Measurements from ENCODE around the gene MAN1A2.
A peak's percentile ranks its signal among the peaks of the same experiment; 100 is the strongest.

Gene MAN1A2

DNA sequence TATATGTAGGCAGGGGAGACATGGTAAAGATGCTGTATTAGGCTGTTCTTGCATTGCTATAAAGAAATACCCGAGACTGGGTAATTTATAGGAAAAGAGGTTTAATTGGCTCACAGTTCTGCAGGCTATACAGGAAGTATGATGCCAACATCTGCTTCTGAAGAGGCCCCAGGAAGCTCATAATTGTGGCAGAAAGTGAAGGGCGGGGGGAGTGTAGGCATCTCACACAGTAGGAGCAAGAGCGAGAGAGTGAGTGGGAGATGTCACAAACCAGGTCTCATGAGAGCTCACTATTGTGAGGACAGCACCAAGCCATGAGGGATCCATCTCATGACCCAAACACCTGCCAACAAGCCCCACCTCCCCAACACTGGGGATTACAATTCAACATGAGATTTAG, 21.1 kb downstream of the MAN1A2 start:
- Histone ChIP-seq H3K27me3 (ENCODE audit: insufficient read depth, low read length) (no peaks in the 10 kb centered on the region), H3K27ac (ENCODE audit: low read depth, low read length) (no peak overlapping the region), H4K91ac (ENCODE audit: low read depth, low read length) (no peak overlapping the region), H3K4me3 (ENCODE audit: low read depth, low read length) (no peak overlapping the region), H3K79me2 (ENCODE audit: control insufficient read depth, insufficient read depth, low read length, poor library complexity) (peaks cover 1% of the 10 kb centered on the region), H2AFZ (ENCODE audit: insufficient read depth, low read length, poor library complexity) (no peak overlapping the region), H2BK120ac (ENCODE audit: insufficient read depth, low read length, poor library complexity) (no peak overlapping the region), H3K4me1 (ENCODE audit: control insufficient read depth in 1 of 2, insufficient read depth in 2 of 2, low read length in 2 of 2) (no peaks in the 10 kb centered on the region), H3K14ac (ENCODE audit: low read length) (no peak overlapping the region), H2BK5ac (ENCODE audit: low read depth, low read length, poor library complexity) (no peak overlapping the region), H3K9me3 (ENCODE audit: insufficient read depth, low read depth, low read length) (no peaks in the 10 kb centered on the region), H3K4ac (ENCODE audit: low read depth, low read length) (no peak overlapping the region), H3K9ac (ENCODE audit: low read length) (no peak overlapping the region), H2BK12ac (ENCODE audit: low read length) (no peak overlapping the region), H3K36me3 (ENCODE audit: control insufficient read depth in 1 of 2, insufficient read depth in 2 of 2, low read length in 2 of 2) (no peaks in the 10 kb centered on the region), H3K79me1 (ENCODE audit: low read length) (no peaks in the 10 kb centered on the region), H4K8ac (ENCODE audit: low read depth, low read length) (no peak overlapping the region), H3K4me2 (ENCODE audit: low read length) (no peak overlapping the region), H4K12ac (ENCODE audit: low read depth, low read length) (no peak overlapping the region), H2AK5ac (ENCODE audit: low read length) (no peak overlapping the region), H3K23ac (ENCODE audit: low read length) (no peak overlapping the region), H3K18ac (ENCODE audit: low read length) (no peak overlapping the region)
- no CpG with 5 or more reads among the region's 3 CpGs for WGBS (ENCODE audit: extremely low coverage, insufficient coverage, insufficient read length)
- DNase-seq, result no peak

DNA sequence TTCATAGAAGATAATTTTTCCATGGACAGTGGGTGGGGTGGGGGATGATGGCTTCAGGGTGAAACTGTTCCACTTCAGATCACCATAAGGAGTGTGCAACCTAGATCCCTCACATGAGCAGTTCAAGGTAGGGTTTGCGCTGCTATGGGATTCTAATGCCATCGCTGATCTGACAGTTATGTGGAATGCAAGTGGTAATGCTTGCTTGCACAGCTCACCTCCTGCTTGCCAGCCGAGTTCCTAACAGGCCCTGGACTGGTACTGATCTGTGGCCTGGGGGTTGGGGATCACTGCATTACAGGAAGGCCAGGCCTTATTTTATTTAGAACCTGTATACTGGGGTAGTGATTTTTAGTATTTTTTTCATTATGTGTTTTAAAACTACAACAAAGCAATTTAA, 22.0 kb downstream of the MAN1A2 start:
- H2BK12ac ChIP-seq (ENCODE audit: low read length), result no peak overlapping the region
- H3K23ac ChIP-seq (ENCODE audit: low read length), result no peak overlapping the region
- DNase-seq, result peak in 1 of 2 donors; percentile 42
- H3K4me2 ChIP-seq (ENCODE audit: low read length), result no peak overlapping the region
- H3K79me1 ChIP-seq (ENCODE audit: low read length), result no peaks in the 10 kb centered on the region
- no peaks in the 10 kb centered on the region for H3K36me3 ChIP-seq (ENCODE audit: control insufficient read depth in 1 of 2, insufficient read depth in 2 of 2, low read length in 2 of 2)
- H4K91ac ChIP-seq (ENCODE audit: low read depth, low read length), result no peak overlapping the region
- no peak overlapping the region for H2BK120ac ChIP-seq (ENCODE audit: insufficient read depth, low read length, poor library complexity)
- no peak overlapping the region for H4K12ac ChIP-seq (ENCODE audit: low read depth, low read length)
- H3K14ac ChIP-seq (ENCODE audit: low read length), result no peak overlapping the region
- H3K79me2 ChIP-seq (ENCODE audit: control insufficient read depth, insufficient read depth, low read length, poor library complexity), result peaks cover 1% of the 10 kb centered on the region
- no peak overlapping the region for H2AK5ac ChIP-seq (ENCODE audit: low read length)
- H3K27me3 ChIP-seq (ENCODE audit: insufficient read depth, low read length), result no peaks in the 10 kb centered on the region
- WGBS (ENCODE audit: extremely low coverage, insufficient coverage, insufficient read length), result no CpG with 5 or more reads among the region's 3 CpGs
- no peak overlapping the region for H3K4me3 ChIP-seq (ENCODE audit: low read depth, low read length)
- no peak overlapping the region for H4K8ac ChIP-seq (ENCODE audit: low read depth, low read length)
- H2BK5ac ChIP-seq (ENCODE audit: low read depth, low read length, poor library complexity), result no peak overlapping the region
- no peak overlapping the region for H3K27ac ChIP-seq (ENCODE audit: low read depth, low read length)
- no peak overlapping the region for H2AFZ ChIP-seq (ENCODE audit: insufficient read depth, low read length, poor library complexity)
- H3K18ac ChIP-seq (ENCODE audit: low read length), result no peak overlapping the region
- H3K9me3 ChIP-seq (ENCODE audit: insufficient read depth, low read depth, low read length), result no peaks in the 10 kb centered on the region
- no peak overlapping the region for H3K9ac ChIP-seq (ENCODE audit: low read length)
- H3K4ac ChIP-seq (ENCODE audit: low read depth, low read length), result no peak overlapping the region
- no peaks in the 10 kb centered on the region for H3K4me1 ChIP-seq (ENCODE audit: control insufficient read depth in 1 of 2, insufficient read depth in 2 of 2, low read length in 2 of 2)

DNA sequence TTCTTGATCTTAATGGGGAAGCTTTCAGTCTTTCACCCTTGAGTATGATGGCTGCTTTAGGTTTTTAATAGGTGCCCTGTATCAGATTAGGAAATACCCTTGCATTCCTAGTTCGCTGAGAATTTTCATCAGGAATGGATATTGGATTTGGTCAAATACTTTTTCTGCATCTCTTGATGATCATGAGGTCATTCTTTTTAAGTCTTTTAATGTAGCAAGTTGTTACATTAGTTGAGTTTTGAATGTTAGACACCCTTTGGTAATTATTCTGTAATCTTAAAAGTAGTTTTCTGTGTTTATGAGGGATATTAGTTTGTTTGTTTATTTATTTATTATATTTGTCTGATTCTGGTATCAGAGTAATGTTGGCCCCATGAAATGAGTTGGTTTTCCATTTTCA, 22.5 kb downstream of the MAN1A2 start:
- Histone ChIP-seq H2AK5ac (ENCODE audit: low read length) (no peak overlapping the region), H3K79me2 (ENCODE audit: control insufficient read depth, insufficient read depth, low read length, poor library complexity) (peaks cover 1% of the 10 kb centered on the region), H3K23ac (ENCODE audit: low read length) (no peak overlapping the region), H3K4me1 (ENCODE audit: control insufficient read depth in 1 of 2, insufficient read depth in 2 of 2, low read length in 2 of 2) (no peaks in the 10 kb centered on the region), H4K8ac (ENCODE audit: low read depth, low read length) (no peak overlapping the region), H3K9ac (ENCODE audit: low read length) (no peak overlapping the region), H2BK12ac (ENCODE audit: low read length) (no peak overlapping the region), H3K4me2 (ENCODE audit: low read length) (no peak overlapping the region), H4K12ac (ENCODE audit: low read depth, low read length) (no peak overlapping the region), H3K79me1 (ENCODE audit: low read length) (no peaks in the 10 kb centered on the region), H2BK120ac (ENCODE audit: insufficient read depth, low read length, poor library complexity) (no peak overlapping the region), H3K27ac (ENCODE audit: low read depth, low read length) (no peak overlapping the region), H4K91ac (ENCODE audit: low read depth, low read length) (no peak overlapping the region), H2BK5ac (ENCODE audit: low read depth, low read length, poor library complexity) (no peak overlapping the region), H3K9me3 (ENCODE audit: insufficient read depth, low read depth, low read length) (no peaks in the 10 kb centered on the region), H3K27me3 (ENCODE audit: insufficient read depth, low read length) (no peaks in the 10 kb centered on the region), H3K4ac (ENCODE audit: low read depth, low read length) (no peak overlapping the region), H2AFZ (ENCODE audit: insufficient read depth, low read length, poor library complexity) (no peak overlapping the region), H3K18ac (ENCODE audit: low read length) (no peak overlapping the region), H3K4me3 (ENCODE audit: low read depth, low read length) (no peak overlapping the region), H3K14ac (ENCODE audit: low read length) (no peak overlapping the region), H3K36me3 (ENCODE audit: control insufficient read depth in 1 of 2, insufficient read depth in 2 of 2, low read length in 2 of 2) (no peaks in the 10 kb centered on the region)
- peak in 1 of 2 donors; percentile 14 for DNase-seq
- WGBS (ENCODE audit: extremely low coverage, insufficient coverage, insufficient read length), result no CpG with 5 or more reads among the region's 1 CpG

DNA sequence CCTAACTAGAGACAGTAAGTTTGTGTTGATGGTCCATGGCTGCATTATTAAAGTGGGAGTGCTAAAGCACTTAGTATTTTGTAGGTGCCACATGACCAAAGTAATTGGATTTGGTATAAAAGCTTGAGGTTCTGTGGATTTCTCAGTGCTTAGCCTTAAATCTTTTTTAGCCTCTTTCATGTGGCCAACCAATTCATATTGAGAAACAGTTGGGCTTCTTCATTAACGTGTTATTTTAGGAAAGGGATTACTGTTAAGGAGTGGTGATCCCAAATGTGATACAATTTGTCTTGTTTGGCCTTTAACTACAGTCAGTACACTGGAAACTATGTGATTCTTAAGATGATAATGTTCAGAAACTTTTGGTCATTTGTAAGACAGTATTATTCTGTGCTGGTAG, 25.5 kb downstream of the MAN1A2 start:
- no peak overlapping the region for H3K14ac ChIP-seq (ENCODE audit: low read length)
- no peak overlapping the region for H3K18ac ChIP-seq (ENCODE audit: low read length)
- no peak overlapping the region for H3K4me2 ChIP-seq (ENCODE audit: low read length)
- no peaks in the 10 kb centered on the region for H3K4me1 ChIP-seq (ENCODE audit: control insufficient read depth in 1 of 2, insufficient read depth in 2 of 2, low read length in 2 of 2)
- H4K8ac ChIP-seq (ENCODE audit: low read depth, low read length), result no peak overlapping the region
- peak in 1 of 2 donors; percentile 79 for DNase-seq
- H3K4me3 ChIP-seq (ENCODE audit: low read depth, low read length), result no peak overlapping the region
- H3K9me3 ChIP-seq (ENCODE audit: insufficient read depth, low read depth, low read length), result no peaks in the 10 kb centered on the region
- no peaks in the 10 kb centered on the region for H3K79me1 ChIP-seq (ENCODE audit: low read length)
- no CpG with 5 or more reads among the region's 1 CpG for WGBS (ENCODE audit: extremely low coverage, insufficient coverage, insufficient read length)
- H3K27me3 ChIP-seq (ENCODE audit: insufficient read depth, low read length), result no peaks in the 10 kb centered on the region
- no peak overlapping the region for H3K9ac ChIP-seq (ENCODE audit: low read length)
- no peaks in the 10 kb centered on the region for H3K79me2 ChIP-seq (ENCODE audit: control insufficient read depth, insufficient read depth, low read length, poor library complexity)
- H3K27ac ChIP-seq (ENCODE audit: low read depth, low read length), result no peak overlapping the region
- no peak overlapping the region for H3K4ac ChIP-seq (ENCODE audit: low read depth, low read length)
- no peak overlapping the region for H4K91ac ChIP-seq (ENCODE audit: low read depth, low read length)
- no peak overlapping the region for H3K23ac ChIP-seq (ENCODE audit: low read length)
- H2BK12ac ChIP-seq (ENCODE audit: low read length), result no peak overlapping the region
- H3K36me3 ChIP-seq (ENCODE audit: control insufficient read depth in 1 of 2, insufficient read depth in 2 of 2, low read length in 2 of 2), result no peaks in the 10 kb centered on the region
- H2AFZ ChIP-seq (ENCODE audit: insufficient read depth, low read length, poor library complexity), result no peak overlapping the region
- no peak overlapping the region for H2BK120ac ChIP-seq (ENCODE audit: insufficient read depth, low read length, poor library complexity)
- no peak overlapping the region for H2BK5ac ChIP-seq (ENCODE audit: low read depth, low read length, poor library complexity)
- H2AK5ac ChIP-seq (ENCODE audit: low read length), result no peak overlapping the region
- no peak overlapping the region for H4K12ac ChIP-seq (ENCODE audit: low read depth, low read length)
